ENCODE results near the gene ACSS3. TPM values are rescaled to one million over a fixed set of nuclear protein-coding genes. Genes with fewer than 3 reads are reported as not detected.

ACSS3 gene
- total RNA-seq, 1 experiment from 2014 or later: 19.3 TPM

- Mint-ChIP-seq H3K4me3 (no peak overlapping the region; a peak in 1 of 5 replicates), H3K27ac (peak overlapping the region in 1 of 3 experiments; percentile 77; a peak in 2 of 7 replicates), H3K9me3 (no peaks in the 10 kb centered on the region), H3K36me3 (ENCODE audit: insufficient read depth in 1 of 3, low read depth in 3 of 3) (peaks cover 0 to 15% (median 6%) of the 10 kb centered on the region in 3 experiments; a peak in 4 of 7 replicates), H3K27me3 (ENCODE audit: low read depth) (no peaks in the 10 kb centered on the region), H3K4me1 (peaks cover 10 to 12% of the 10 kb centered on the region in 2 experiments)
- Histone ChIP-seq H2BK12ac (ENCODE audit: insufficient read length, low read depth, low read length) (no peak overlapping the region), H2BK5ac (ENCODE audit: insufficient read length, low read length) (no peak overlapping the region), H3K9ac (ENCODE audit: extremely low read depth, insufficient read length, low read length) (no peak overlapping the region), H3K27ac (ENCODE audit: insufficient read length, low read depth, low read length) (no peak overlapping the region), H3K23me2 (ENCODE audit: insufficient read length, low read depth, low read length, poor library complexity, severe bottlenecking) (no peaks in the 10 kb centered on the region), H3K27me3 (ENCODE audit: insufficient read depth, low read length) (no peaks in the 10 kb centered on the region), H3T11ph (ENCODE audit: low read length) (no peak overlapping the region), H3K4me2 (ENCODE audit: insufficient read depth, insufficient read length, low read length) (no peak overlapping the region), H2AFZ (ENCODE audit: low read length) (no peak overlapping the region), H2AK5ac (ENCODE audit: insufficient read length, low read length) (no peak overlapping the region), H3K23ac (ENCODE audit: insufficient read length, low read depth, low read length) (no peak overlapping the region), H3K79me2 (ENCODE audit: insufficient read depth, low read length) (no peaks in the 10 kb centered on the region), H4K8ac (replicated peaks; ENCODE audit: insufficient read length, low read depth, low read length) (no peak overlapping the region), H4K20me1 (ENCODE audit: control insufficient read depth, insufficient read depth, insufficient read length) (no peaks in the 10 kb centered on the region), H2BK120ac (ENCODE audit: low read depth, low read length, poor library complexity, severe bottlenecking) (no peak overlapping the region), H3K79me1 (ENCODE audit: insufficient read depth, low read depth, low read length, poor library complexity, severe bottlenecking) (no peaks in the 10 kb centered on the region), H3K18ac (ENCODE audit: insufficient read length, low read depth, low read length) (no peak overlapping the region), H3K9me3 (ENCODE audit: control insufficient read depth, low read depth, low read length) (no peaks in the 10 kb centered on the region), H3K14ac (ENCODE audit: insufficient read depth, low read length) (no peak overlapping the region), H2BK15ac (ENCODE audit: low read depth, low read length) (no peak overlapping the region), H3K4ac (ENCODE audit: low read depth, low read length) (no peak overlapping the region), H3K56ac (ENCODE audit: insufficient read length, low read depth, low read length) (no peak overlapping the region), H4K91ac (ENCODE audit: insufficient read length, low read depth, low read length) (no peak overlapping the region), H4K5ac (ENCODE audit: insufficient read length, low read depth, low read length) (no peak overlapping the region), H3K4me1 (ENCODE audit: insufficient read depth, low read length) (no peaks in the 10 kb centered on the region), H2BK20ac (ENCODE audit: low read depth, low read length, poor library complexity, severe bottlenecking) (no peak overlapping the region)
- TF ChIP-seq, protein P1, sequence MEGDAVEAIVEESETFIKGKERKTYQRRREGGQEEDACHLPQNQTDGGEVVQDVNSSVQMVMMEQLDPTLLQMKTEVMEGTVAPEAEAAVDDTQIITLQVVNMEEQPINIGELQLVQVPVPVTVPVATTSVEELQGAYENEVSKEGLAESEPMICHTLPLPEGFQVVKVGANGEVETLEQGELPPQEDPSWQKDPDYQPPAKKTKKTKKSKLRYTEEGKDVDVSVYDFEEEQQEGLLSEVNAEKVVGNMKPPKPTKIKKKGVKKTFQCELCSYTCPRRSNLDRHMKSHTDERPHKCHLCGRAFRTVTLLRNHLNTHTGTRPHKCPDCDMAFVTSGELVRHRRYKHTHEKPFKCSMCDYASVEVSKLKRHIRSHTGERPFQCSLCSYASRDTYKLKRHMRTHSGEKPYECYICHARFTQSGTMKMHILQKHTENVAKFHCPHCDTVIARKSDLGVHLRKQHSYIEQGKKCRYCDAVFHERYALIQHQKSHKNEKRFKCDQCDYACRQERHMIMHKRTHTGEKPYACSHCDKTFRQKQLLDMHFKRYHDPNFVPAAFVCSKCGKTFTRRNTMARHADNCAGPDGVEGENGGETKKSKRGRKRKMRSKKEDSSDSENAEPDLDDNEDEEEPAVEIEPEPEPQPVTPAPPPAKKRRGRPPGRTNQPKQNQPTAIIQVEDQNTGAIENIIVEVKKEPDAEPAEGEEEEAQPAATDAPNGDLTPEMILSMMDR (conservative IDR thresholded peaks at IDR 0.05): no peak
- no CpG with 5 or more reads among the region's 1 CpG for WGBS (ENCODE audit: extremely low coverage, insufficient read length, low lambda C conversion rate)
- DNase-seq: no peak
These were observed 63.3 kb downstream of the ACSS3 start for GRCh38 chr12:81141217-81141616.

All from H9 (cell line).